Measurements from ENCODE around the gene POLR2J.

The POLR2J gene

DNA sequence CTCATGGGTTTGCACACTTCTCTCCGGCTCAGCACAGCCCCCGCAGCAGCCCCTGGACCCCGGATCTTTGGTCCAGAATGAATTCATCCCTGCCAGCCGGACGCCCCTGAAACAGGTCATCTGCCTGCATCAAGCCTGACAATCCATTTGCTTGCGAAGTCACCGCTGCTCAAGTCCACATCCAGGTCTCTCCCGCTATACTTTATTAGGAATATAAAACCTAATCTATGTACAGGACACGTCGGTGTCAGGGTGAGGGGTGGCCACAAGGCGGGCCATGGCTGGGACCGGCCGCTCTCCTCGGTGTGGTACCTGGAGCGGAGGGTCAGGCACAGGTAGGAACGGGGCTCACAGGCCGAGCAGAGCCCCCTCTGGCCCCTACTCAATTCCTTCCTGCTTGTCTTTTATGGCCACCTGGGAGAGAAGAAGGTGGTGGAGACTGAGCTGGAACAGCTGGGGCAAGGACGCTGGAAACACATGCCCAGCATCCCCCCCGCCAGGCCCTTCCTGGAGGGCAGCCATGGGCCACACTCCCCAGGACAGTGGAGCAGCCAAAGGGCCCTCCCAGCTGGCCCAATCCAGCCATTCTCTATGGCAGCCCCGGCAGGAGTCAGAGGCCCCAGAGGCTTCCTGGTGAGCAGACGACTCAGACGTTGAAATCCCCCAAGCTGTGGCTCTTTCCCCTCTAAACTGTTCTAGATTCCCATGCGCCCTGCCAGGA lies 5.3 kb downstream of the POLR2J start:
- no peaks in the 10 kb centered on the region for H3K9me3 ChIP-seq (ENCODE audit: severe bottlenecking)
- ATAC-seq (ENCODE audit: low read depth) (no peak), DNase-seq (ENCODE audit: low spot score) (peak; percentile 53)
- no peak overlapping the region for H3K27ac ChIP-seq (ENCODE audit: poor library complexity, severe bottlenecking)
- TF ChIP-seq, protein P1, sequence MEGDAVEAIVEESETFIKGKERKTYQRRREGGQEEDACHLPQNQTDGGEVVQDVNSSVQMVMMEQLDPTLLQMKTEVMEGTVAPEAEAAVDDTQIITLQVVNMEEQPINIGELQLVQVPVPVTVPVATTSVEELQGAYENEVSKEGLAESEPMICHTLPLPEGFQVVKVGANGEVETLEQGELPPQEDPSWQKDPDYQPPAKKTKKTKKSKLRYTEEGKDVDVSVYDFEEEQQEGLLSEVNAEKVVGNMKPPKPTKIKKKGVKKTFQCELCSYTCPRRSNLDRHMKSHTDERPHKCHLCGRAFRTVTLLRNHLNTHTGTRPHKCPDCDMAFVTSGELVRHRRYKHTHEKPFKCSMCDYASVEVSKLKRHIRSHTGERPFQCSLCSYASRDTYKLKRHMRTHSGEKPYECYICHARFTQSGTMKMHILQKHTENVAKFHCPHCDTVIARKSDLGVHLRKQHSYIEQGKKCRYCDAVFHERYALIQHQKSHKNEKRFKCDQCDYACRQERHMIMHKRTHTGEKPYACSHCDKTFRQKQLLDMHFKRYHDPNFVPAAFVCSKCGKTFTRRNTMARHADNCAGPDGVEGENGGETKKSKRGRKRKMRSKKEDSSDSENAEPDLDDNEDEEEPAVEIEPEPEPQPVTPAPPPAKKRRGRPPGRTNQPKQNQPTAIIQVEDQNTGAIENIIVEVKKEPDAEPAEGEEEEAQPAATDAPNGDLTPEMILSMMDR (IDR thresholded peaks at IDR 0.05; ENCODE audit: poor library complexity, severe bottlenecking): no peak
- no peak overlapping the region for H3K4me3 ChIP-seq (ENCODE audit: severe bottlenecking)
- peaks cover 19% of the 10 kb centered on the region for H3K36me3 ChIP-seq (ENCODE audit: low read depth)
- H3K4me1 ChIP-seq (ENCODE audit: insufficient read depth, poor library complexity, severe bottlenecking): no peaks in the 10 kb centered on the region
- no peaks in the 10 kb centered on the region for H3K27me3 ChIP-seq (ENCODE audit: insufficient read depth, poor library complexity, severe bottlenecking)

GRCh38 chr7:102472126-102473041 lies 6.3 kb downstream of the POLR2J start:
- Histone ChIP-seq H3K9me3 (ENCODE audit: severe bottlenecking) (no peaks in the 10 kb centered on the region), H3K4me3 (ENCODE audit: severe bottlenecking) (no peak overlapping the region), H3K36me3 (ENCODE audit: low read depth) (peaks cover 19% of the 10 kb centered on the region), H3K27me3 (ENCODE audit: insufficient read depth, poor library complexity, severe bottlenecking) (no peaks in the 10 kb centered on the region), H3K27ac (ENCODE audit: poor library complexity, severe bottlenecking) (no peak overlapping the region), H3K4me1 (ENCODE audit: insufficient read depth, poor library complexity, severe bottlenecking) (no peaks in the 10 kb centered on the region)
- ATAC-seq (ENCODE audit: low read depth): peak; percentile 5; the same call in 1 of the 3 replicates
- peak; percentile 59 for DNase-seq (ENCODE audit: low spot score)
- TF ChIP-seq, protein P1 (IDR thresholded peaks at IDR 0.05; ENCODE audit: poor library complexity, severe bottlenecking): no peak

DNA sequence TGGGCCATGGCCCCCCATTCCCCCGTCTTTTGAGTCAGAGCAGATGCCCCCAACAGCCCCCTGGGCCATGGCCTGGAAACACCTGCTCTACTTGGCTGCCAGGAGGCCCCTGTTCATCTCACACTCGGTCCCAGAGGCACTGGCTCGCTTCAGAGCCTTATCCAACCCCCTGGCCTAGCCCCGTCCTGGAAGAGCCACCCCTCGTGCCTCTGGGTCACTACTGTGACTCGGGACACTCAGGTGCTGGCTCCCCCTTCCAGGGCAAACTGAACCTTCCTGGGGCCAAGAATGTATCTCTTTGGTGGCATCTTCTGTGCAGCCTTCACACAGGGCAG lies 7.0 kb downstream of the POLR2J start:
- ATAC-seq (ENCODE audit: low read depth) (no peak), DNase-seq (ENCODE audit: low spot score) (no peak)
- TF ChIP-seq, protein P1 (IDR thresholded peaks at IDR 0.05; ENCODE audit: poor library complexity, severe bottlenecking): no peak
- H3K4me3 ChIP-seq (ENCODE audit: severe bottlenecking): no peak overlapping the region
- H3K4me1 ChIP-seq (ENCODE audit: insufficient read depth, poor library complexity, severe bottlenecking): no peaks in the 10 kb centered on the region
- no peak overlapping the region for H3K27ac ChIP-seq (ENCODE audit: poor library complexity, severe bottlenecking)
- H3K27me3 ChIP-seq (ENCODE audit: insufficient read depth, poor library complexity, severe bottlenecking): no peaks in the 10 kb centered on the region
- no peaks in the 10 kb centered on the region for H3K9me3 ChIP-seq (ENCODE audit: severe bottlenecking)
- H3K36me3 ChIP-seq (ENCODE audit: low read depth): peaks cover 19% of the 10 kb centered on the region

GRCh38 chr7:102469972-102470825 lies 8.5 kb downstream of the POLR2J start:
- TF ChIP-seq, protein P1 (IDR thresholded peaks at IDR 0.05; ENCODE audit: poor library complexity, severe bottlenecking): no peak
- Histone ChIP-seq H3K4me1 (ENCODE audit: insufficient read depth, poor library complexity, severe bottlenecking) (no peaks in the 10 kb centered on the region), H3K27ac (ENCODE audit: poor library complexity, severe bottlenecking) (no peak overlapping the region), H3K4me3 (ENCODE audit: severe bottlenecking) (no peak overlapping the region), H3K27me3 (ENCODE audit: insufficient read depth, poor library complexity, severe bottlenecking) (no peaks in the 10 kb centered on the region), H3K9me3 (ENCODE audit: severe bottlenecking) (no peaks in the 10 kb centered on the region), H3K36me3 (ENCODE audit: low read depth) (peaks cover 25% of the 10 kb centered on the region)
- ATAC-seq (ENCODE audit: low read depth) (no peak), DNase-seq (ENCODE audit: low spot score) (peak; percentile 57)

All from RWPE2 (cell line).